ENCODE measurements around the gene CDH20. TPM values are rescaled to one million over a fixed set of nuclear protein-coding genes. Genes with fewer than 3 reads are reported as not detected.

Gene CDH20
- polyA plus RNA-seq, 4 donors: 0.10 to 0.12 TPM; not detected in 2

DNA sequence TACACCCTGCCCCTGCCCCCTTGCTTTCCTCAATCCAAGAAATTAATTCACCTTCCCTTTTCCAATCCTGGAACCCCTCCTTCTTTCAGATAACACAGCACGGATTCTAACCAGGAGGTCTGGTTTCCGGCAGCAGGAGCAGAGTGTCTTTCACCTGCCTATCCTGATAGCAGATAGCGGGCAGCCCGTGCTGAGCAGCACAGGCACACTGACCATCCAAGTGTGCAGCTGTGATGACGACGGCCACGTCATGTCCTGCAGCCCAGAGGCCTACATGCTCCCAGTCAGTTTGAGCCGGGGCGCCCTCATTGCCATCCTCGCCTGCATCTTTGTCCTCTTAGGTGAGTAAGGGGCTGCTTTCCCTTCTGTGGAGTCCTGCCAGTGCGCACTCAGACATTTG lies 216.7 kb downstream of the CDH20 start:
- DNase-seq: no peak
- H3K27me3 ChIP-seq (ENCODE audit: control insufficient read depth in 3 of 3, insufficient read depth in 3 of 3, low read length in 3 of 3): peaks cover 0 to 4% (median 0%) of the 10 kb centered on the region in 3 donors
- WGBS, 3 donors: 77 to 89% (median 78%) methylated on average over 11 of the region's 11 CpGs
- H3K4me1 ChIP-seq (ENCODE audit: control insufficient read depth in 3 of 3, insufficient read depth in 2 of 3, low read depth in 1 of 3, low read length in 2 of 3): no peaks in the 10 kb centered on the region
- H3K36me3 ChIP-seq (ENCODE audit: control insufficient read depth in 3 of 3, insufficient read depth in 2 of 3, low read depth in 1 of 3, low read length in 3 of 3): no peaks in the 10 kb centered on the region
- no peaks in the 10 kb centered on the region for H3K9me3 ChIP-seq (ENCODE audit: control insufficient read depth in 2 of 2, insufficient read depth in 1 of 2, low read depth in 1 of 2, low read length in 1 of 2)
- no peak overlapping the region for H3K27ac ChIP-seq (ENCODE audit: low read depth in 1 of 3, low read length in 2 of 3)
- FAIRE-seq: no peak
- no peak overlapping the region for H3K4me3 ChIP-seq (ENCODE audit: low read depth in 1 of 3, low read length in 3 of 3)

DNA sequence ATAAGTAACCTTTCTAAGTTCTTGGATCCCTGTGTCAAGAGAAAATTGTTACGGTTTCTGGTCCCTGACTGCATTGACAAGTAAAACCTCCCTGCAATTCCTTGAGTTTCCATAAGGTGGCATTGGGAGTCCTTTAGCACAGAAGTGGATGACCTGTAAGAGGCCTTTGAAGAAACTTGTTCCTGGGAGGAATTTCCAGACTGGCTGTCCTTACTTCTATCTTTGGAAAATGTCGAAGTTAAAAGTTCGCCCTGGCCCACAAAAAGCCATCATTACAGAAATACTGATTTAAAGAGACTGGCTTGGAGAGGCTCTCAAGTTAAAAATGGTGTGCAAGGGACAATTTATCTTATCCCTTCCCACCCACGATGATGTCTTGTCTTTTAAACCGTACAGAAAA lies 218.4 kb downstream of the CDH20 start:
- peak; percentile 74 to 77 for DNase-seq
- no peak overlapping the region for H3K27ac ChIP-seq (ENCODE audit: low read depth in 1 of 3, low read length in 2 of 3)
- H3K9me3 ChIP-seq (ENCODE audit: control insufficient read depth in 2 of 2, insufficient read depth in 1 of 2, low read depth in 1 of 2, low read length in 1 of 2): no peaks in the 10 kb centered on the region
- FAIRE-seq: no peak
- no peaks in the 10 kb centered on the region for H3K4me1 ChIP-seq (ENCODE audit: control insufficient read depth in 3 of 3, insufficient read depth in 2 of 3, low read depth in 1 of 3, low read length in 2 of 3)
- 24 to 29% (median 28%) methylated on average over 5 of the region's 5 CpGs for WGBS, 3 donors
- H3K27me3 ChIP-seq (ENCODE audit: control insufficient read depth in 3 of 3, insufficient read depth in 3 of 3, low read length in 3 of 3): peaks cover 0 to 4% (median 0%) of the 10 kb centered on the region in 3 donors
- no peak overlapping the region for H3K4me3 ChIP-seq (ENCODE audit: low read depth in 1 of 3, low read length in 3 of 3)
- no peaks in the 10 kb centered on the region for H3K36me3 ChIP-seq (ENCODE audit: control insufficient read depth in 3 of 3, insufficient read depth in 2 of 3, low read depth in 1 of 3, low read length in 3 of 3)

GRCh38 chr18:61553045-61553659 lies 219.9 kb downstream of the CDH20 start:
- FAIRE-seq (no peak), DNase-seq (no peak)
- Histone ChIP-seq H3K4me1 (ENCODE audit: control insufficient read depth in 3 of 3, insufficient read depth in 2 of 3, low read depth in 1 of 3, low read length in 2 of 3) (no peaks in the 10 kb centered on the region), H3K4me3 (ENCODE audit: low read depth in 1 of 3, low read length in 3 of 3) (no peak overlapping the region), H3K36me3 (ENCODE audit: control insufficient read depth in 3 of 3, insufficient read depth in 2 of 3, low read depth in 1 of 3, low read length in 3 of 3) (no peaks in the 10 kb centered on the region), H3K27ac (ENCODE audit: low read depth in 1 of 3, low read length in 2 of 3) (no peak overlapping the region), H3K27me3 (ENCODE audit: control insufficient read depth in 3 of 3, insufficient read depth in 3 of 3, low read length in 3 of 3) (peaks cover 0 to 4% (median 0%) of the 10 kb centered on the region in 3 donors), H3K9me3 (ENCODE audit: control insufficient read depth in 2 of 2, insufficient read depth in 1 of 2, low read depth in 1 of 2, low read length in 1 of 2) (no peaks in the 10 kb centered on the region)
- 66 to 76% (median 71%) methylated on average over 4 of the region's 4 CpGs for WGBS, 3 donors

GRCh38 chr18:61554117-61554776 lies 221.0 kb downstream of the CDH20 start:
- H3K27ac ChIP-seq (ENCODE audit: low read depth in 1 of 3, low read length in 2 of 3): no peak overlapping the region
- 68 to 72% (median 71%) methylated on average over 67 of the region's 67 CpGs for WGBS, 3 donors

DNA sequence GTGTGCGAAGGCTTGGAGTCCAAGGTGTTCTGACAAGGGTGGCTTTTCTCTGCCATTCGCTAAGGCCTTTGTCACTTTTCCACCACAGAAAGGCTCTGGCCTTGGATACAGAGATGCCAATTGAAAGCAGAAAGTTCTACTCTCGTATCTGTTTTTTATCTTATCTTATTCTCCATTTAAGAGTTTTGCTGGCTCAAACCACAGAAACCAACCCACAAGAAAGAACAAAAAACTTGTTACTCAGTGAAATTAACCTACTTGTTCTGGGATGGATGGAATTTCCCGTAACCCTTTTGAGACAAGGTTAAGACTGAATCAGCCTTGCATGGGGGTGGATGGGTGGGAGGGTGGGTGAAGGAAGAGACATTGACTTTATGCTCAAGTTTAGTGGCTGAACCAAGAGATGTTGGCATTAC lies 221.7 kb downstream of the CDH20 start:
- DNase-seq (no peak), FAIRE-seq (no peak)
- peaks cover 0 to 4% (median 0%) of the 10 kb centered on the region in 3 donors for H3K27me3 ChIP-seq (ENCODE audit: control insufficient read depth in 3 of 3, insufficient read depth in 3 of 3, low read length in 3 of 3)
- no peaks in the 10 kb centered on the region for H3K4me1 ChIP-seq (ENCODE audit: control insufficient read depth in 3 of 3, insufficient read depth in 2 of 3, low read depth in 1 of 3, low read length in 2 of 3)
- 58 to 75% (median 61%) methylated on average over 4 of the region's 4 CpGs for WGBS, 3 donors
- H3K4me3 ChIP-seq (ENCODE audit: low read depth in 1 of 3, low read length in 3 of 3): no peak overlapping the region
- no peak overlapping the region for H3K27ac ChIP-seq (ENCODE audit: low read depth in 1 of 3, low read length in 2 of 3)
- no peaks in the 10 kb centered on the region for H3K9me3 ChIP-seq (ENCODE audit: control insufficient read depth in 2 of 2, insufficient read depth in 1 of 2, low read depth in 1 of 2, low read length in 1 of 2)
- no peaks in the 10 kb centered on the region for H3K36me3 ChIP-seq (ENCODE audit: control insufficient read depth in 3 of 3, insufficient read depth in 2 of 3, low read depth in 1 of 3, low read length in 3 of 3)

More at GRCh38 chr18:61554117-61554776, 221.0 kb downstream of the CDH20 start:
- DNase-seq (peak; percentile 11 to 45), FAIRE-seq (no peak)
- Histone ChIP-seq H3K9me3 (ENCODE audit: control insufficient read depth in 2 of 2, insufficient read depth in 1 of 2, low read depth in 1 of 2, low read length in 1 of 2) (no peaks in the 10 kb centered on the region), H3K36me3 (ENCODE audit: control insufficient read depth in 3 of 3, insufficient read depth in 2 of 3, low read depth in 1 of 3, low read length in 3 of 3) (no peaks in the 10 kb centered on the region), H3K4me3 (ENCODE audit: low read depth in 1 of 3, low read length in 3 of 3) (peak overlapping the region in 1 of 3 donors; percentile 41), H3K27me3 (ENCODE audit: control insufficient read depth in 3 of 3, insufficient read depth in 3 of 3, low read length in 3 of 3) (peaks cover 0 to 4% (median 0%) of the 10 kb centered on the region in 3 donors), H3K4me1 (ENCODE audit: control insufficient read depth in 3 of 3, insufficient read depth in 2 of 3, low read depth in 1 of 3, low read length in 2 of 3) (no peaks in the 10 kb centered on the region)

DNA sequence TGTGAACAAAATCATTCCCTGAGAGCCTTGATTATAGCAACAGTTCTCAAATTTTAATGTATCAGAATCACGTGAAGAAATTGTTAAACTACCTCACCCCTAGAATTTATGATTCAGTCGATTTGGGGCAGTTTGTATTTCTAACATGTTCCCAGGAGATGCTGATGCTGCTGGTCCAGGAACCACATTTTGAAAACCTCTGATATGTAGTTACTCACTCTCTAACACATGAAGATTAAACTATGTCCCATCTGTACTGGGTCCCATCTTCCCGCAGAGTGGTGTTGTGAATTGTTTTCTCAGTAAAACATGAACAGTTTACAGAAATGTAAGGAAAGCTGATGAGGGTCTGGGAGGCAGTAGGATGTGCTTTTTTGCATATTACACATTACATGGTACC lies 223.1 kb downstream of the CDH20 start:
- H3K36me3 ChIP-seq (ENCODE audit: control insufficient read depth in 3 of 3, insufficient read depth in 2 of 3, low read depth in 1 of 3, low read length in 3 of 3): no peaks in the 10 kb centered on the region
- H3K27ac ChIP-seq (ENCODE audit: low read depth in 1 of 3, low read length in 2 of 3): no peak overlapping the region
- no peak for DNase-seq
- no peaks in the 10 kb centered on the region for H3K9me3 ChIP-seq (ENCODE audit: control insufficient read depth in 2 of 2, insufficient read depth in 1 of 2, low read depth in 1 of 2, low read length in 1 of 2)
- H3K27me3 ChIP-seq (ENCODE audit: control insufficient read depth in 3 of 3, insufficient read depth in 3 of 3, low read length in 3 of 3): peaks cover 0 to 4% (median 0%) of the 10 kb centered on the region in 3 donors
- no peaks in the 10 kb centered on the region for H3K4me1 ChIP-seq (ENCODE audit: control insufficient read depth in 3 of 3, insufficient read depth in 2 of 3, low read depth in 1 of 3, low read length in 2 of 3)
- FAIRE-seq: no peak
- no peak overlapping the region for H3K4me3 ChIP-seq (ENCODE audit: low read depth in 1 of 3, low read length in 3 of 3)
- 80 to 84% (median 82%) methylated on average over 3 of the region's 3 CpGs for WGBS, 3 donors

DNA sequence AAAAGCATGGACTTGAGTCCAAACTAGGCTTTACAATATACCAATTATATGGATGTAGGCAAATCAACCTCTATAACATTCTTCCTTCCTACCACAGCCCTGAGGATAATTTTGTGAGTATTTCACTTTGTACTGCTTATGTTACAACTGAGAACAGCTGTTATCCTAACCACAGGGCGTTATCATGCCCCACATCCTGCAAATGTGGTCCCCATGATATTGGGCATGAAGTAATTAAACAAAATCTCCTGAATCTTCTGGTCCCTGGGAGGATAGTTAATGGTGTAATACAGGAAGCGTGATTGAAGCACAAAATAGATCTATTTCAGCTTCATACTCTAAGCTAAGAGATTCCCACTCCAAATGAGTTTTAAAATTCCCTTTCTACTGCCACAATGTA lies 223.6 kb downstream of the CDH20 start:
- no peak overlapping the region for H3K4me3 ChIP-seq (ENCODE audit: low read depth in 1 of 3, low read length in 3 of 3)

DNA sequence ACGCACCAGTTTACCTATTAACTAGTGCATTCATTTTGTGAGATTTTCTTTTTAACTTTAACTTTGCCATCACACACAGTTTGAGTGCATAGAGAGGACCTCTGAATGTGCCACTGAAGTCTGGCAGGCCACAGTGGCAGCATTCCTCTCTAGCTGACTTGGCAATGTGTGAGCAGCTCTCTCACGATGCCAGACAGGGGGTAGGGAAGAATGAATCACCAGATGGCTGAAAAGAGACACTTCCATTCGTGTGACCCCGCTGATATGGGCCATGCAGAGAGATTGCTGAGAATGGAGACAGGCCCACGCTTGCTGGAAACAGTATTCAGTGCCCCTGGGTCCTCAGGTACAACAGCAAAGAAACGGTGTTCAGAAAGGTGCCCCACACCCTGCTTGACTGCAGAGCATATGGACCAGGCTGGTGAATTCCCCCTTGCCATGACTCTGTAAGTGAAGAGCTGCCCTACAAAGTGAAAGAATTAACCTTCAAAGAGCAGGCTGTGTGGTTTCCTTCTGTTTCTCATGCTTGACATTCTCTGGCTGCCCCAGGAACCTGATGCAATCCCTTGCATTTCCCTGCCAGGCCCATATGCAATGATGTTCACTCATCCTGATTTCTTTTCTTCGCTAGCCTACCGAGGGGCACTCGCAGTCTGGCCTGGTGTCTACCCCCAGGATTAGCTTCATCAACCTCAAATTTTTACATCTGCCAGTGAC lies 236.1 kb downstream of the CDH20 start:
- DNase-seq: no peak
- WGBS, 3 donors: 87 to 88% (median 87%) methylated on average over 9 of the region's 9 CpGs
- no peaks in the 10 kb centered on the region for H3K36me3 ChIP-seq (ENCODE audit: control insufficient read depth in 3 of 3, insufficient read depth in 2 of 3, low read depth in 1 of 3, low read length in 3 of 3)
- H3K27ac ChIP-seq (ENCODE audit: low read depth in 1 of 3, low read length in 2 of 3): no peak overlapping the region
- H3K4me3 ChIP-seq (ENCODE audit: low read depth in 1 of 3, low read length in 3 of 3): no peak overlapping the region
- H3K9me3 ChIP-seq (ENCODE audit: control insufficient read depth in 2 of 2, insufficient read depth in 1 of 2, low read depth in 1 of 2, low read length in 1 of 2): peaks cover 0 to 9% of the 10 kb centered on the region in 2 donors
- H3K4me1 ChIP-seq (ENCODE audit: control insufficient read depth in 3 of 3, insufficient read depth in 2 of 3, low read depth in 1 of 3, low read length in 2 of 3): no peaks in the 10 kb centered on the region
- peaks cover 0 to 2% (median 0%) of the 10 kb centered on the region in 3 donors for H3K27me3 ChIP-seq (ENCODE audit: control insufficient read depth in 3 of 3, insufficient read depth in 3 of 3, low read length in 3 of 3)
- no peak for FAIRE-seq

More for the DNA sequence above, 223.6 kb downstream of the CDH20 start:
- DNase-seq (no peak), FAIRE-seq (no peak)
- WGBS, 3 donors: 44 to 58% (median 48%) methylated on average over 2 of the region's 2 CpGs
- Histone ChIP-seq H3K4me1 (ENCODE audit: control insufficient read depth in 3 of 3, insufficient read depth in 2 of 3, low read depth in 1 of 3, low read length in 2 of 3) (no peaks in the 10 kb centered on the region), H3K27ac (ENCODE audit: low read depth in 1 of 3, low read length in 2 of 3) (no peak overlapping the region), H3K36me3 (ENCODE audit: control insufficient read depth in 3 of 3, insufficient read depth in 2 of 3, low read depth in 1 of 3, low read length in 3 of 3) (no peaks in the 10 kb centered on the region), H3K27me3 (ENCODE audit: control insufficient read depth in 3 of 3, insufficient read depth in 3 of 3, low read length in 3 of 3) (peaks cover 0 to 4% (median 0%) of the 10 kb centered on the region in 3 donors), H3K9me3 (ENCODE audit: control insufficient read depth in 2 of 2, insufficient read depth in 1 of 2, low read depth in 1 of 2, low read length in 1 of 2) (no peaks in the 10 kb centered on the region)

Measured in small intestine (tissue), 7 donors.